H1 (cell line): ENCODE measurements around the gene LRP1-AS.

Source experiments
- ATF2 ChIP-seq: IDR thresholded peaks from 2 replicates; pipeline ENCODE4 v1.6.1; 2012; ENCODE audit warnings: low read length, inconsistent platforms
- CTCF ChIP-seq, 3 experiments: IDR thresholded peaks; 1 replicate in 2 of 3; 2 replicates in 1 of 3; pipeline versions ENCODE4 v1.5.1 to v1.6.1; 2011; ENCODE audit warnings: low read length in 3 of 3, mild to moderate bottlenecking in 3 of 3, inconsistent platforms in 2 of 3, low read depth in 1 of 3, moderate library complexity in 1 of 3; ENCODE audit not compliant: insufficient read depth in 1 of 3; ENCODE audit errors: control extremely low read depth in 1 of 3
- GABPA ChIP-seq: IDR thresholded peaks from 2 replicates; pipeline ENCODE4 v1.6.1; 2011; ENCODE audit warnings: mild to moderate bottlenecking, low read length, moderate library complexity, borderline replicate concordance; ENCODE audit not compliant: insufficient read depth
- GTF2F1 ChIP-seq: IDR thresholded peaks from 2 replicates; pipeline ENCODE4 v1.6.1; 2012; ENCODE audit warnings: low read depth, low read length, improper control_type of control experiment, borderline replicate concordance
- JUN ChIP-seq: IDR thresholded peaks from 2 replicates; pipeline ENCODE4 v1.6.1; 2011; ENCODE audit warnings: low read depth, mild to moderate bottlenecking, improper control_type of control experiment, low read length
- KDM1A ChIP-seq: fragments of 200-600, 300-600 bp; sonication (generic); IDR thresholded peaks from 2 replicates; pipeline ENCODE4 v1.7.1; 2016; ENCODE audit warnings: mild to moderate bottlenecking, low read length, borderline replicate concordance
- POLR2A ChIP-seq, 2 experiments: IDR thresholded peaks; 1 replicate in 1 of 2; 2 replicates in 1 of 2; pipeline ENCODE4 v1.6.1; 2011; ENCODE audit warnings: low read depth in 2 of 2, low read length in 2 of 2, mild to moderate bottlenecking in 2 of 2; ENCODE audit errors: control extremely low read depth in 1 of 2
- POLR2AphosphoS5 ChIP-seq: IDR thresholded peaks from 2 replicates; pipeline ENCODE4 v1.6.1; 2011; ENCODE audit warnings: low read depth, low read length
- SRF ChIP-seq: IDR thresholded peaks from 2 replicates; pipeline ENCODE4 v1.6.1; 2011; ENCODE audit warnings: mild to moderate bottlenecking, low read depth, low read length, moderate library complexity
- USF2 ChIP-seq: IDR thresholded peaks from 2 replicates; pipeline ENCODE4 v1.6.1; 2011; ENCODE audit warnings: low read length, improper control_type of control experiment
- YY1 ChIP-seq: IDR thresholded peaks from 2 replicates; pipeline ENCODE4 v1.6.1; 2011; ENCODE audit warnings: low read depth, mild to moderate bottlenecking, low read length

GRCh38 chr12:57162553-57163125 lies 15.2 kb upstream of the LRP1-AS start:
- no peak for TF ChIP-seq CTCF (IDR thresholded peaks at IDR 0.05; ENCODE audit: control extremely low read depth in 1 of 3, insufficient read depth in 1 of 3, low read depth in 1 of 3, low read length in 3 of 3)
- no peak for TF ChIP-seq GTF2F1
- no peak for TF ChIP-seq SRF
- no peak for TF ChIP-seq YY1
- no peak for TF ChIP-seq JUN
- TF ChIP-seq ATF2 = no peak
- no peak for TF ChIP-seq POLR2A (IDR thresholded peaks at IDR 0.05; ENCODE audit: control extremely low read depth in 1 of 2, low read depth in 2 of 2, low read length in 2 of 2)
- TF ChIP-seq KDM1A = no peak
- no peak for TF ChIP-seq POLR2AphosphoS5
- TF ChIP-seq GABPA = no peak
- TF ChIP-seq USF2 = no peak
